Measurements from ENCODE around the gene RBMXL2.

Gene RBMXL2

DNA sequence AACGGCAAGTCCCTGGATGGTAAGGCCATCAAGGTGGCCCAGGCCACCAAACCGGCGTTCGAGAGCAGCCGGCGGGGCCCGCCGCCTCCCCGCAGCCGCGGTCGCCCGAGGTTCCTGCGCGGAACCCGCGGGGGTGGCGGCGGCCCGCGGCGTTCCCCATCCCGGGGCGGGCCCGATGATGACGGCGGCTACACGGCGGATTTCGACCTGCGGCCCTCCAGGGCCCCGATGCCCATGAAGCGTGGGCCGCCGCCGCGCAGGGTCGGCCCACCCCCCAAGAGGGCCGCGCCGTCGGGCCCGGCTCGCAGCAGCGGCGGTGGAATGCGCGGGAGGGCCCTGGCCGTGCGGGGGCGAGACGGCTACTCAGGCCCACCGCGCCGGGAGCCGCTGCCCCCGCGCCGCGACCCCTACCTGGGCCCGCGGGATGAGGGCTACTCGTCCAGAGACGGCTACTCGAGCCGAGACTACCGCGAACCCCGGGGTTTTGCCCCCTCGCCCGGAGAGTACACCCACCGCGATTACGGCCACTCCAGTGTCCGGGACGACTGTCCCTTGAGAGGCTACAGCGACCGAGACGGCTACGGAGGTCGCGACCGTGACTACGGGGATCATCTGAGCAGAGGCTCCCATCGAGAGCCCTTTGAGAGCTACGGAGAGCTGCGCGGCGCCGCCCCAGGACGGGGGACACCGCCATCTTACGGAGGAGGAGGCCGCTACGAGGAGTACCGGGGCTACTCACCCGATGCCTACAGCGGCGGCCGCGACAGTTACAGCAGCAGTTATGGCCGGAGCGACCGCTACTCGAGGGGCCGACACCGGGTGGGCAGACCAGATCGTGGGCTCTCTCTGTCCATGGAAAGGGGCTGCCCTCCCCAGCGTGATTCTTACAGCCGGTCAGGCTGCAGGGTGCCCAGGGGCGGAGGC lies 792 bp downstream of the RBMXL2 start:
- no peak overlapping the region for H3K4me3 ChIP-seq (ENCODE audit: low read depth, low read length)
- no peak for DNase-seq (ENCODE audit: low read depth)
- no peak for TF ChIP-seq CTCF (IDR thresholded peaks at IDR 0.05; ENCODE audit: insufficient read depth, low read depth, low read length, missing control alignments)

GRCh38 chr11:7098235-7098832 lies 9.5 kb downstream of the RBMXL2 start:
- H3K4me3 ChIP-seq (ENCODE audit: low read depth, low read length) = no peak overlapping the region
- DNase-seq (ENCODE audit: low read depth) = peak; percentile 68
- TF ChIP-seq CTCF (IDR thresholded peaks at IDR 0.05; ENCODE audit: insufficient read depth, low read depth, low read length, missing control alignments) = peak; percentile 64

- DNase-seq (ENCODE audit: low read depth) = no peak
- TF ChIP-seq CTCF (IDR thresholded peaks at IDR 0.05; ENCODE audit: insufficient read depth, low read depth, low read length, missing control alignments) = no peak
- no peak overlapping the region for H3K4me3 ChIP-seq (ENCODE audit: low read depth, low read length)
Observed at GRCh38 chr11:7115780-7116179, 27.0 kb downstream of the RBMXL2 start.

DNA sequence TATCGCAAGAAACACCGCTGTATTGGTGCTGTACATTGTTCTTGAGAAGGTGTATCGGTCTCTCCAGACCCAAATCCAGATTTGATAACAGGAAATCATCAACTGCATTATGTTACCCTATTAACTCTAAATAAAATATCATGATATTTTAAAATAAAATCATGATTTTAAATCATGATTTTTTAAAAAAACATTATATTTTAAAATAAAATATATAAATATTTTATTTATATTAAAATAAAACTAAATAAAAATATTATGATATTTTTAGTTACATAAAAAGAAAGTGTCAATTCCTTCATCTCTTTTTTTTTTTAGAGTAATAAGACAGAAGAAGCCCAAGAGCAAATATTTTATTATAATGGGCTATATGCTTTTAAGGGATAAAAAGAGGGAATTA lies 27.6 kb downstream of the RBMXL2 start:
- no peak overlapping the region for H3K4me3 ChIP-seq (ENCODE audit: low read depth, low read length)
- no peak for DNase-seq (ENCODE audit: low read depth)
- TF ChIP-seq CTCF (IDR thresholded peaks at IDR 0.05; ENCODE audit: insufficient read depth, low read depth, low read length, missing control alignments) = no peak

DNA sequence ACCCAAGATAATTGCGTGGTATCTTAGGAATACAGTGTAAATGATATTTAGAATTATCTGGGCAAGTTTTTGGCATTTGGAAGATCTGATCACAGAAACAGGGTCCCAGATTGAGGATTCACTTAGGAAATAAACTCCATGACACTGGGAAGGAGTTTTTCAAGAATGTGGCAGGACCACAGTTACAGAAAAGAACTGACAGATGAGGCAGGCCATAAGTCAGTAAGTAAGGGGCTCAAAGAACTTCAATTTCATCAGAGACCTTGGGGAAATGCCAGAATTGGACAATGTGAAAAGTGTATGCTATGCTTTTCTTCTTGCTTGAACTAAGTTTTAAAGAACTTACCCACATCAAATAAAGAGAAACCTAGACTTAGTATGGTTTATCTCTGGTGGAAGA lies 49.3 kb downstream of the RBMXL2 start:
- TF ChIP-seq CTCF (IDR thresholded peaks at IDR 0.05; ENCODE audit: insufficient read depth, low read depth, low read length, missing control alignments) = no peak
- H3K4me3 ChIP-seq (ENCODE audit: low read depth, low read length) = no peak overlapping the region
- DNase-seq (ENCODE audit: low read depth) = no peak
